Measurements from ENCODE around the gene CNEP1R1. TPM values are rescaled to one million over a fixed set of nuclear protein-coding genes. Genes with fewer than 3 reads are reported as not detected.
A peak's percentile ranks its signal among the peaks of the same experiment; 100 is the strongest.

CNEP1R1 gene
- total and polyA plus RNA-seq, 2 of the 4 experiments (the other 2 are of a cell fraction), result 16.1 to 22.0 TPM

GRCh38 chr16:50065624-50066481, 40.8 kb downstream of the CNEP1R1 start, which contains the start of gene HEATR3:
TSS of gene HEATR3 (plus strand) at chr16:50065970. CDS start at chr16:50066132, 162 bp downstream.
- ChIA-PET POLR2A (ENCODE audit: unreplicated experiment) (interaction anchor here (0.6 kb wide), 1 partner anchor 1907 kb away, joined by 4 read pairs; no protein-coding TSS in a partner anchor), CTCF (interaction anchor here (0.6 to 3.6 kb wide), 4 partner anchors 131 to 600 kb away, joined by 3 to 25 read pairs (median 8); no protein-coding TSS in a partner anchor)
- H2BK15ac ChIP-seq (ENCODE audit: low read depth, low read length), result 0 out of 3 replicates have a peak within 1 kb of the TSS, but pooled peaks have one; percentile 32
- H3K4me3 ChIP-seq (ENCODE audit: insufficient read depth, low read depth, low read length), result peak within 1 kb of the TSS; percentile 89
- peaks cover 30% of the 10 kb centered on the region for H4K20me1 ChIP-seq (ENCODE audit: insufficient read depth, low read length)
- intact Hi-C loops (cut with micrococcal nuclease) (loop anchor here (1.0 to 5.0 kb wide), 5 partner anchors 27 to 599 kb away; partner anchors contain the start of gene TENT4B), dilution Hi-C loops (cut with HindIII; ENCODE audit: low sequenced_read_pairs, unreplicated experiment) (no loop called here), in situ Hi-C loops (cut with MboI; ENCODE audit: low sequenced_read_pairs) (loop anchor here (5.0 kb wide), 1 partner anchor 141 kb away; no protein-coding TSS in a partner anchor)
- H3K56ac ChIP-seq (ENCODE audit: extremely low read depth, insufficient read depth, low read length), result peak within 1 kb of the TSS; percentile 77; the same call in 1 of the 2 replicates
- H3K4me2 ChIP-seq (ENCODE audit: low read depth, low read length), result peak within 1 kb of the TSS; percentile 95
- H3K4ac ChIP-seq (ENCODE audit: low read depth, low read length), result peak within 1 kb of the TSS; percentile 96
- no peak within 1 kb of the TSS for H2BK20ac ChIP-seq (ENCODE audit: low read depth, low read length)
- H4K5ac ChIP-seq (ENCODE audit: low read depth, low read length), result peak within 1 kb of the TSS; percentile 46
- H3K14ac ChIP-seq (replicated peaks; ENCODE audit: low read depth, low read length), result peak within 1 kb of the TSS; percentile 96
- 0% methylated on average over 58 of the region's 91 CpGs; no CpG with 5 or more reads in 1 of the 2 experiments for WGBS, 2 experiments (ENCODE audit: extremely low coverage in 2 of 2, insufficient read length in 1 of 2)
- H4K8ac ChIP-seq (ENCODE audit: low read depth in 2 of 2, low read length in 2 of 2), result peak within 1 kb of the TSS; percentile 83 to 96
- H3K9me1 ChIP-seq (ENCODE audit: insufficient read depth, low read length), result peaks cover 3% of the 10 kb centered on the region
- peak within 1 kb of the TSS; percentile 96 for H3K27ac ChIP-seq (ENCODE audit: insufficient read depth, low read length)
- H3K4me1 ChIP-seq (ENCODE audit: control insufficient read depth, insufficient read depth, low read length), result peaks cover 11% of the 10 kb centered on the region
- peak within 1 kb of the TSS; percentile 98 for H2AFZ ChIP-seq (replicated peaks; ENCODE audit: low read length, poor library complexity)
- H2AK9ac ChIP-seq (replicated peaks; ENCODE audit: low read depth, low read length, poor library complexity), result peak within 1 kb of the TSS; percentile 94
- DNase-seq (peak; percentile 88), ATAC-seq (ENCODE audit: low read depth) (peak; percentile 94)
- peaks cover 29 to 33% of the 10 kb centered on the region in 2 experiments for H3K79me1 ChIP-seq (ENCODE audit: low read depth in 1 of 2, low read length in 2 of 2)
- peaks cover 6% of the 10 kb centered on the region for H3K36me3 ChIP-seq (ENCODE audit: control insufficient read depth, insufficient read depth, low read length)
- no TSS peak for BruUV-seq (replicated peaks)
- peak within 1 kb of the TSS; percentile 89 for H2BK5ac ChIP-seq (ENCODE audit: low read depth, low read length, poor library complexity, severe bottlenecking)
- peak within 1 kb of the TSS; percentile 73 for H3K18ac ChIP-seq (ENCODE audit: low read depth, low read length)
- H2BK120ac ChIP-seq (ENCODE audit: low read depth, low read length), result peak within 1 kb of the TSS; percentile 54
- peak within 1 kb of the TSS; percentile 96 for H3K23ac ChIP-seq (ENCODE audit: low read depth, low read length)
- TF ChIP-seq CHD1 (IDR thresholded peaks at IDR 0.05; ENCODE audit: low read depth, low read length), result no peak
- no peak for TF ChIP-seq BHLHE40 (IDR thresholded peaks at IDR 0.05; ENCODE audit: low read depth, low read length)
- peak; percentile 85 for TF ChIP-seq RCOR1 (IDR thresholded peaks at IDR 0.05; ENCODE audit: insufficient replicate concordance, low read length)
- no peak for TF ChIP-seq ELK1 (IDR thresholded peaks at IDR 0.05; ENCODE audit: borderline replicate concordance, low read depth, low read length)
- TF ChIP-seq CEBPB (IDR thresholded peaks at IDR 0.05; ENCODE audit: low read depth, low read length), result no peak
- TF ChIP-seq MAZ (IDR thresholded peaks at IDR 0.05; ENCODE audit: borderline replicate concordance, low read depth, low read length), result peak; percentile 86
- no peak for TF ChIP-seq SMC3 (IDR thresholded peaks at IDR 0.05; ENCODE audit: low read depth, low read length)
- 0 out of 2 replicates have a peak, but pooled peaks have one; percentile 11 for TF ChIP-seq POLR2A (IDR thresholded peaks at IDR 0.05; ENCODE audit: low read depth, low read length)
- TF ChIP-seq RAD21 (IDR thresholded peaks at IDR 0.05; ENCODE audit: low read length), result no peak
- TF ChIP-seq CTCF (conservative IDR thresholded peaks at IDR 0.05; ENCODE audit: low read depth, low read length), result 0 out of 2 replicates have a peak, but pooled peaks have one; percentile 1
- TF ChIP-seq MXI1 (IDR thresholded peaks at IDR 0.05; ENCODE audit: borderline replicate concordance, low read depth, low read length), result peak; percentile 73; the same call in 1 of the 2 replicates
- H4K91ac ChIP-seq (ENCODE audit: insufficient read depth, low read depth, low read length), result peak within 1 kb of the TSS; percentile 92
- peak within 1 kb of the TSS; percentile 89 for H3K9ac ChIP-seq (ENCODE audit: low read depth, low read length)
- no peaks in the 10 kb centered on the region for H3K9me3 ChIP-seq (ENCODE audit: control insufficient read depth, insufficient read depth, low read length)
- H3K27me3 ChIP-seq (ENCODE audit: control insufficient read depth, insufficient read depth, low read length), result no peaks in the 10 kb centered on the region
- H2AK5ac ChIP-seq (ENCODE audit: low read depth, low read length), result peak within 1 kb of the TSS; percentile 93
